ENCODE results near the gene ASAP2. TPM values are rescaled to one million over a fixed set of nuclear protein-coding genes. Genes with fewer than 3 reads are reported as not detected.

Gene ASAP2
- total and polyA plus RNA-seq, 9 of the 15 experiments (the other 6 are each of a cell fraction or from before 2014, with no cell fraction given), result 0.06 to 4.3 (median 3.1) TPM

GRCh38 chr2:9228781-9229469 lies 22.3 kb downstream of the ASAP2 start:
- in situ Hi-C loops (cut with MboI) (no loop called here), intact Hi-C loops (cut with micrococcal nuclease) (no loop called here)
- no peaks in the 10 kb centered on the region for H3K9me1 ChIP-seq (ENCODE audit: control insufficient read depth, insufficient read depth, low read length)
- peaks cover 6 to 63% of the 10 kb centered on the region in 2 experiments for H3K27me3 ChIP-seq (ENCODE audit: control insufficient read depth in 2 of 2, insufficient read depth in 2 of 2, low read length in 2 of 2)
- no peak overlapping the region for H3K4me2 ChIP-seq (ENCODE audit: insufficient read depth, low read length)
- H3K79me2 ChIP-seq (ENCODE audit: control insufficient read depth, insufficient read depth, low read length), result no peaks in the 10 kb centered on the region
- DNase-seq (ENCODE audit: extremely low read depth in 1 of 4, low spot score in 3 of 4), result no peak
- ChIA-PET POLR2A (no interaction called here), CTCF (ENCODE audit: low intra/inter-chr PET ratio) (no interaction called here)
- 25% methylated on average over 15 of the region's 15 CpGs for whole genome bisulfite sequencing (ENCODE audit: insufficient coverage, low coverage, missing lambda C conversion rate)
- H3K4me3 ChIP-seq, result no peak overlapping the region
- H3K9ac ChIP-seq (ENCODE audit: insufficient read depth in 1 of 2, low read depth in 2 of 2, low read length in 2 of 2), result no peak overlapping the region; a peak in 1 of 4 replicates
- no peaks in the 10 kb centered on the region for H3K36me3 ChIP-seq (ENCODE audit: control insufficient read depth, insufficient read depth, low read length)
- H2AFZ ChIP-seq (ENCODE audit: low read depth, low read length), result no peak overlapping the region
- no peaks in the 10 kb centered on the region for H3K9me3 ChIP-seq (replicated peaks; ENCODE audit: control insufficient read depth, insufficient read depth, low read depth, low read length)
- TF ChIP-seq TOE1 (IDR thresholded peaks at IDR 0.05; ENCODE audit: borderline replicate concordance), result no peak
- no peak for TF ChIP-seq TOE1 (CRISPR knock-in tag; IDR thresholded peaks at IDR 0.05; ENCODE audit: borderline replicate concordance, low read depth)
- TF ChIP-seq DLX4 (CRISPR knock-in tag; IDR thresholded peaks at IDR 0.05), result no peak
- TF ChIP-seq ZNF766 (CRISPR knock-in tag; conservative IDR thresholded peaks at IDR 0.05), result no peak
- no peak for TF ChIP-seq U2AF1 (optimal IDR thresholded peaks at IDR 0.05; ENCODE audit: low read depth, low read length)
- TF ChIP-seq NR2C2 (CRISPR knock-in tag; IDR thresholded peaks at IDR 0.05), result no peak
- no peak for TF ChIP-seq NR2C2 (tag; IDR thresholded peaks at IDR 0.05)
- TF ChIP-seq HMGXB4 (CRISPR knock-in tag; IDR thresholded peaks at IDR 0.05), result no peak
- no peak for TF ChIP-seq ZNF146 (CRISPR knock-in tag; IDR thresholded peaks at IDR 0.05; ENCODE audit: unreplicated experiment)
- no peak for TF ChIP-seq NFRKB (IDR thresholded peaks at IDR 0.05; ENCODE audit: low read depth)
- TF ChIP-seq FOS (IDR thresholded peaks at IDR 0.05; ENCODE audit: extremely low read depth, insufficient read length), result no peak
- no peak for TF ChIP-seq NR3C1 (CRISPR knock-in tag; IDR thresholded peaks at IDR 0.05)
- no peak for TF ChIP-seq TCF3 (CRISPR knock-in tag; IDR thresholded peaks at IDR 0.05)
- TF ChIP-seq MNT (conservative IDR thresholded peaks at IDR 0.05), result no peak
- TF ChIP-seq BCL6 (CRISPR knock-in tag; IDR thresholded peaks at IDR 0.05), result no peak
- no peak overlapping the region for H3K27ac ChIP-seq (ENCODE audit: extremely low read depth, low read depth, low read length)
- H3K4me1 ChIP-seq (replicated peaks in 1 of 2; ENCODE audit: control insufficient read depth in 2 of 2, insufficient read depth in 2 of 2, low read length in 2 of 2), result peaks cover 0 to 6% of the 10 kb centered on the region in 2 experiments; a peak in 3 of 5 replicates
- ATAC-seq, result no peak
- BruUV-seq (replicated peaks), result no TSS peak
- peaks cover 17% of the 10 kb centered on the region for H4K20me1 ChIP-seq (replicated peaks; ENCODE audit: control insufficient read depth, insufficient read depth, low read length)
- no peak for FAIRE-seq
